Measurements from ENCODE around the gene DEFB126. TPM values are rescaled to one million over a fixed set of nuclear protein-coding genes. Genes with fewer than 3 reads are reported as not detected.
"Not testable (repeated sequence)": the region's sequence is repeated elsewhere in the genome, so short reads cannot be mapped to it uniquely, and the experiment has no call there.

The DEFB126 gene
- total RNA-seq, 1 experiment from 2014 or later = not detected

DNA sequence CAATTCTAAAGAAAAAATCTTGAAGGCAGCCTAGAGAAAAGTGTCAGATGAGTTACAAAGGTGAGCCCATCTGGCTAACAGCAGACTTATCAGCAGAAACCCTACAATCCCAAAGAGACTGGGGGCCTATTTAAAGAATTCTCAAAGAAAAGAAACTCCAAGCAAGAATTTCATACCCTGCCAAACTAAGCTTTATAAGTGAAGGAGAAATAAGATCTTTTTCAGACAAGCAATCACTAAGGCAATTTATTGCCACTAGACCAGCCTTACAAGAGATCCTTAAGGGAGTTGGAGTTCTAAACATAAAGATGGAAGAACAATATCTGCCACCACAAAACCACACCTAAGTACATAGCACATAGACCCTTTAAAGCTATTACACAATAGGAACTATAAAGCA lies 24.9 kb upstream of the DEFB126 start:
- Histone ChIP-seq H3K9me3 (peaks cover 14% of the 10 kb centered on the region), H3K4me3 (ENCODE audit: low read depth, low read length) (no peak overlapping the region), H3K4me1 (no peaks in the 10 kb centered on the region), H3K36me3 (ENCODE audit: control insufficient read depth, insufficient read depth, low read length) (no peaks in the 10 kb centered on the region), H3K27me3 (replicated peaks; ENCODE audit: control insufficient read depth, insufficient read depth, low read length) (no peaks in the 10 kb centered on the region)
- DNase-seq = no peak
- ChIA-PET POLR2A (no interaction called here), CTCF (no interaction called here)
- Mint-ChIP-seq H3K9me3 (ENCODE audit: unreplicated experiment) (peaks cover 30% of the 10 kb centered on the region), H3K27ac (ENCODE audit: unreplicated experiment) (no peak overlapping the region), H3K4me3 (ENCODE audit: unreplicated experiment) (no peak overlapping the region), H3K27me3 (ENCODE audit: insufficient read depth, unreplicated experiment) (peaks cover 2% of the 10 kb centered on the region), H3K36me3 (ENCODE audit: insufficient read depth, unreplicated experiment) (no peaks in the 10 kb centered on the region), H3K4me1 (ENCODE audit: low read depth, unreplicated experiment) (peaks cover 5% of the 10 kb centered on the region)
- BruUV-seq (replicated peaks) = no TSS peak
- intact Hi-C loops (cut with micrococcal nuclease; ENCODE audit: unreplicated experiment) = no loop called here
- TF ChIP-seq, protein P1, sequence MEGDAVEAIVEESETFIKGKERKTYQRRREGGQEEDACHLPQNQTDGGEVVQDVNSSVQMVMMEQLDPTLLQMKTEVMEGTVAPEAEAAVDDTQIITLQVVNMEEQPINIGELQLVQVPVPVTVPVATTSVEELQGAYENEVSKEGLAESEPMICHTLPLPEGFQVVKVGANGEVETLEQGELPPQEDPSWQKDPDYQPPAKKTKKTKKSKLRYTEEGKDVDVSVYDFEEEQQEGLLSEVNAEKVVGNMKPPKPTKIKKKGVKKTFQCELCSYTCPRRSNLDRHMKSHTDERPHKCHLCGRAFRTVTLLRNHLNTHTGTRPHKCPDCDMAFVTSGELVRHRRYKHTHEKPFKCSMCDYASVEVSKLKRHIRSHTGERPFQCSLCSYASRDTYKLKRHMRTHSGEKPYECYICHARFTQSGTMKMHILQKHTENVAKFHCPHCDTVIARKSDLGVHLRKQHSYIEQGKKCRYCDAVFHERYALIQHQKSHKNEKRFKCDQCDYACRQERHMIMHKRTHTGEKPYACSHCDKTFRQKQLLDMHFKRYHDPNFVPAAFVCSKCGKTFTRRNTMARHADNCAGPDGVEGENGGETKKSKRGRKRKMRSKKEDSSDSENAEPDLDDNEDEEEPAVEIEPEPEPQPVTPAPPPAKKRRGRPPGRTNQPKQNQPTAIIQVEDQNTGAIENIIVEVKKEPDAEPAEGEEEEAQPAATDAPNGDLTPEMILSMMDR (IDR thresholded peaks at IDR 0.05; ENCODE audit: insufficient read depth in 1 of 2, low read depth in 1 of 2, low read length in 1 of 2, severe bottlenecking in 1 of 2, unreplicated experiment in 1 of 2) = no peak

DNA sequence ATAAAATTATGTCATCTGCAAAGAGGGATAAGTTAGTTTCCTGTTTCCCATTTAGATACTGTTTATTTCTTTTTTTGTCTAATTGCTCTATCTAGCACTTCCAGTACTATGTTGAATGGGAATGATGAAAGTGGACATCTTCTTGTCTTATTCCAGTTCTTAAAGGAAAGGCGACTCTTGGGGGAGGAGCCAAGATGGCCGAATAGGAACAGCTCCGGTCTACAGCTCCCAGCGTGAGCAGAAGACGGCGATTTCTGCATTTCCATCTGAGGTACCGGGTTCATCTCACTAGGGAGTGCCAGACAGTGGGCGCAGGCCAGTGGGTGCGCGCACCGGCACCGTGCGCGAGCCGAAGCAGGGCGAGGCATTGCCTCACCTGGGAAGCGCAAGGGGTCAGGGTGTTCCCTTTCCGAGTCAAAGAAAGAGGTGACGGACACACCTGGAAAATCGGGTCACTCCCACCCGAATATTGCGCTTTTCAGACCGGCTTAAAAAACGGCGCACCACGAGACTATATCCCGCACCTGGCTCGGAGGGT lies 12.5 kb upstream of the DEFB126 start:
- H3K36me3 ChIP-seq (ENCODE audit: control insufficient read depth, insufficient read depth, low read length); intact Hi-C loops (cut with micrococcal nuclease; ENCODE audit: unreplicated experiment); H3K4me1 Mint-ChIP-seq (ENCODE audit: low read depth, unreplicated experiment); POLR2A ChIA-PET; H3K27me3 Mint-ChIP-seq (ENCODE audit: insufficient read depth, unreplicated experiment); H3K36me3 Mint-ChIP-seq (ENCODE audit: insufficient read depth, unreplicated experiment); H3K9me3 Mint-ChIP-seq (ENCODE audit: unreplicated experiment); H3K27me3 ChIP-seq (replicated peaks; ENCODE audit: control insufficient read depth, insufficient read depth, low read length); CTCF ChIA-PET; BruUV-seq (replicated peaks): not testable (repeated sequence)
- peaks cover 12% of the 10 kb centered on the region; the same call in 1 of the 2 replicates for H3K4me1 ChIP-seq
- peaks cover 13% of the 10 kb centered on the region for H3K9me3 ChIP-seq
- Mint-ChIP-seq H3K4me3 (ENCODE audit: unreplicated experiment) (peak overlapping the region; percentile 73), H3K27ac (ENCODE audit: unreplicated experiment) (peak overlapping the region; percentile 45)
- peak overlapping the region; percentile 38 for H3K4me3 ChIP-seq (ENCODE audit: low read depth, low read length)
- peak; percentile 40 to 43 for DNase-seq

DNA sequence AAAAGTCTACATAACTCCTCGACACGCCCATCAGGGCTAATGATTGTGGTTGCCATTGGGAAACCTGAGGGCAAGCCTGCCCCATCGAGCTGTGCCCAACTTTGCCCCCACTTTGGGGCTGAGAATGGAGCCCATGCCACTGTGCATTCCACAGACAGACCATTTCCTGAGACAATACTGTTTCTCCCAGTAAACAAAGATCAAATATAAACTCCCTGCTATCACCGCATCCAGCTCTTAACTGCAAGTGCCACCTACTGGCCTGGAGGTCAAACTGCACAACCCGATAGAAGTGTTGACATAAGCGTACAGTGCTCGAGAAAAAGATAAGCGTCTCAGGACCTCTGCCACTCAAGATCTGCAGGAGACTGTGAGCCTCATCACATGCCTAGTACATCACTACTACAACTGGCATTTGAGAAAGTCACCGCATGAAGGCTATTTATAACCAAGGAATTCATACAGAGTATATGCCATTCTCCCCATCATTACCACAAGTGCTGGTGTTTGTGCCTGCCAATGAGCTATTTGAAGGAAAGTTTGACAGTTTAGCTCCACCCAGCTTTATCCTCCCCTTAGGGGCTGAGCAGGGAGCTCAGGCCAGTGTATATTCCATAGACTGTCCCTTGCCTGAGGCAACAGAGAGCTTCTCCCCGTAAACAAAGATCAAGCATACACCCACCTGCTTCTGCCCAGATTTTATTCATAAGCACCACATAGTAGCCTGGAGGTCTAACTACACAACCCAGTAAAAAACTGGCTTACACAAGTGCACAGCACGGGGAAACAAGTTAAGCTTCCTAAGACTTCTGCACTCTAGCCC lies 4.5 kb upstream of the DEFB126 start:
- no peaks in the 10 kb centered on the region; the same call in none of the 2 replicates for H3K27me3 ChIP-seq (replicated peaks; ENCODE audit: control insufficient read depth, insufficient read depth, low read length)
- H3K36me3 ChIP-seq (ENCODE audit: control insufficient read depth, insufficient read depth, low read length) = no peaks in the 10 kb centered on the region
- POLR2A ChIA-PET = no interaction called here
- intact Hi-C loops (cut with micrococcal nuclease; ENCODE audit: unreplicated experiment) = no loop called here
- no peaks in the 10 kb centered on the region for H3K36me3 Mint-ChIP-seq (ENCODE audit: insufficient read depth, unreplicated experiment)
- peak; percentile 57 to 66 for DNase-seq
- no peaks in the 10 kb centered on the region for H3K4me1 Mint-ChIP-seq (ENCODE audit: low read depth, unreplicated experiment)
- CTCF ChIA-PET = interaction anchor here (0.7 to 0.8 kb wide), 2 partner anchors 40 to 192 kb away, joined by 3 read pairs; no protein-coding TSS in a partner anchor
- peaks cover 20% of the 10 kb centered on the region for H3K9me3 Mint-ChIP-seq (ENCODE audit: unreplicated experiment)
- no peak overlapping the region for H3K27ac Mint-ChIP-seq (ENCODE audit: unreplicated experiment)
- TF ChIP-seq, protein P1 (IDR thresholded peaks at IDR 0.05; ENCODE audit: insufficient read depth in 1 of 2, low read depth in 1 of 2, low read length in 1 of 2, severe bottlenecking in 1 of 2, unreplicated experiment in 1 of 2) = peak; percentile 51 to 63
- H3K9me3 ChIP-seq = peaks cover 14% of the 10 kb centered on the region; the same call in 1 of the 2 replicates
- peak overlapping the region; percentile 68 for H3K4me3 Mint-ChIP-seq (ENCODE audit: unreplicated experiment)
- BruUV-seq (replicated peaks) = no TSS peak
- H3K4me1 ChIP-seq = no peaks in the 10 kb centered on the region
- peaks cover 10% of the 10 kb centered on the region for H3K27me3 Mint-ChIP-seq (ENCODE audit: insufficient read depth, unreplicated experiment)
- no peak overlapping the region for H3K4me3 ChIP-seq (ENCODE audit: low read depth, low read length)

Data from Caco-2 (cell line).